ENCODE measurements around the gene RIIAD1. TPM values are rescaled to one million over a fixed set of nuclear protein-coding genes. Genes with fewer than 3 reads are reported as not detected.
"Not testable (repeated sequence)": the region's sequence is repeated elsewhere in the genome, so short reads cannot be mapped to it uniquely, and the experiment has no call there.

Gene RIIAD1
- total and polyA plus RNA-seq, 2 donors (not counting 3 experiments of a cell fraction or from before 2014, with no cell fraction given) = not detected

- no peaks in the 10 kb centered on the region for H3K4me1 ChIP-seq (ENCODE audit: control insufficient read depth, extremely low read depth, insufficient read depth, low read length)
- no peak overlapping the region for H3K4me2 ChIP-seq (ENCODE audit: insufficient read depth, low read length)
- peaks cover 8 to 10% of the 10 kb centered on the region in 2 experiments for H3K27me3 ChIP-seq (ENCODE audit: control insufficient read depth in 2 of 2, insufficient read depth in 2 of 2, low read length in 2 of 2)
- H2AFZ ChIP-seq (ENCODE audit: low read depth, low read length) = no peak overlapping the region
- no peak overlapping the region for H3K9ac ChIP-seq (replicated peaks; ENCODE audit: extremely low read depth, insufficient read depth, low read length)
- no peaks in the 10 kb centered on the region for H3K9me3 ChIP-seq (replicated peaks; ENCODE audit: control insufficient read depth, insufficient read depth, low read length)
- ChIA-PET CTCF (interaction anchor here (1.3 to 2.7 kb wide), 6 partner anchors 13 to 432 kb away, joined by 5 to 30 read pairs (median 10); partner anchors contain the start of gene RIIAD1), POLR2A (no interaction called here)
- H3K36me3 ChIP-seq (ENCODE audit: control insufficient read depth in 2 of 2, extremely low read depth in 1 of 2, insufficient read depth in 2 of 2, low read length in 2 of 2) = no peaks in the 10 kb centered on the region
- FAIRE-seq (no peak), DNase-seq (ENCODE audit: low read depth, low spot score) (no peak)
- TF ChIP-seq EZH2 (IDR thresholded peaks at IDR 0.05; ENCODE audit: borderline replicate concordance, low read depth, low read length, severe bottlenecking) = no peak
- TF ChIP-seq JUN (IDR thresholded peaks at IDR 0.05; ENCODE audit: borderline replicate concordance, insufficient read depth, insufficient read length, low read depth) = no peak
- TF ChIP-seq MAX (IDR thresholded peaks at IDR 0.05; ENCODE audit: insufficient read depth, insufficient read length) = no peak
- TF ChIP-seq POLR2A (IDR thresholded peaks at IDR 0.05; ENCODE audit: low read depth, low read length) = no peak
- no peak for TF ChIP-seq CTCF (IDR thresholded peaks at IDR 0.05; ENCODE audit: extremely low read depth in 1 of 2, insufficient read depth in 1 of 2, low read depth in 1 of 2, low read length in 2 of 2)
- no peak for TF ChIP-seq MYC (IDR thresholded peaks at IDR 0.05; ENCODE audit: low read depth, low read length)
- no peak for TF ChIP-seq POLR2AphosphoS5 (IDR thresholded peaks at IDR 0.05; ENCODE audit: insufficient read depth, low read depth, low read length)
- no peak for TF ChIP-seq FOS (IDR thresholded peaks at IDR 0.05; ENCODE audit: borderline replicate concordance, insufficient read depth, low read length)
- no peak for TF ChIP-seq GATA2 (IDR thresholded peaks at IDR 0.05; ENCODE audit: insufficient read depth, insufficient read length, low read depth, low read length)
- dilution Hi-C loops (cut with MboI; ENCODE audit: extremely low pct_ligation_motif_present, low sequenced_read_pairs) = no loop called here
- H4K20me1 ChIP-seq (replicated peaks; ENCODE audit: control insufficient read depth, extremely low read depth, insufficient read depth, low read length) = no peaks in the 10 kb centered on the region
- H3K27ac ChIP-seq (ENCODE audit: insufficient read depth, low read depth, low read length) = no peak overlapping the region
- H3K79me2 ChIP-seq (ENCODE audit: control insufficient read depth, insufficient read depth, low read length) = no peaks in the 10 kb centered on the region
- H3K4me3 ChIP-seq (replicated peaks in 1 of 3; ENCODE audit: insufficient read depth in 1 of 3, low read depth in 1 of 3, low read length in 3 of 3) = no peak overlapping the region
- no peaks in the 10 kb centered on the region for H3K9me1 ChIP-seq (replicated peaks; ENCODE audit: control insufficient read depth, extremely low read depth, insufficient read depth, low read length)
- intact Hi-C loops (cut with micrococcal nuclease) = no loop called here
- no TSS peak for BruUV-seq (replicated peaks)
These were observed 11.8 kb downstream of the RIIAD1 start for GRCh38 chr1:151733126-151733525.

- H3K27me3 ChIP-seq (ENCODE audit: control insufficient read depth in 2 of 2, insufficient read depth in 2 of 2, low read length in 2 of 2); DNase-seq (ENCODE audit: low read depth, low spot score); H3K36me3 ChIP-seq (ENCODE audit: control insufficient read depth in 2 of 2, extremely low read depth in 1 of 2, insufficient read depth in 2 of 2, low read length in 2 of 2); intact Hi-C loops (cut with micrococcal nuclease); H3K4me3 ChIP-seq (replicated peaks in 1 of 3; ENCODE audit: insufficient read depth in 1 of 3, low read depth in 1 of 3, low read length in 3 of 3); H3K9me1 ChIP-seq (replicated peaks; ENCODE audit: control insufficient read depth, extremely low read depth, insufficient read depth, low read length); POLR2A ChIA-PET; H4K20me1 ChIP-seq (replicated peaks; ENCODE audit: control insufficient read depth, extremely low read depth, insufficient read depth, low read length); H3K79me2 ChIP-seq (ENCODE audit: control insufficient read depth, insufficient read depth, low read length); H3K4me1 ChIP-seq (ENCODE audit: control insufficient read depth, extremely low read depth, insufficient read depth, low read length); H3K9me3 ChIP-seq (replicated peaks; ENCODE audit: control insufficient read depth, insufficient read depth, low read length); H2AFZ ChIP-seq (ENCODE audit: low read depth, low read length); FAIRE-seq; BruUV-seq (replicated peaks); H3K27ac ChIP-seq (ENCODE audit: insufficient read depth, low read depth, low read length); dilution Hi-C loops (cut with MboI; ENCODE audit: extremely low pct_ligation_motif_present, low sequenced_read_pairs); H3K9ac ChIP-seq (replicated peaks; ENCODE audit: extremely low read depth, insufficient read depth, low read length); H3K4me2 ChIP-seq (ENCODE audit: insufficient read depth, low read length): not testable (repeated sequence)
- CTCF ChIA-PET = interaction anchor here (0.9 to 2.7 kb wide), 23 partner anchors 10 to 433 kb away, joined by 3 to 30 read pairs (median 5); partner anchors contain the start of genes CGN, RIIAD1 and SNX27
These were observed 12.7 kb downstream of the RIIAD1 start for GRCh38 chr1:151733995-151734394.
